ENCODE data around the gene ZNF750.

ZNF750 gene

GRCh38 chr17:82851381-82851780, 11.6 kb upstream of the ZNF750 start:
- Histone ChIP-seq H3K9me3 (ENCODE audit: control insufficient read depth, insufficient read depth, low read depth, low read length) (no peaks in the 10 kb centered on the region), H3K4me3 (ENCODE audit: low read depth, low read length) (no peak overlapping the region), H3K27ac (ENCODE audit: extremely low read depth, low read depth, low read length) (no peak overlapping the region), H3K4me1 (ENCODE audit: control insufficient read depth, insufficient read depth, low read length) (no peaks in the 10 kb centered on the region), H3K36me3 (ENCODE audit: control insufficient read depth in 2 of 2, insufficient read depth in 1 of 2, low read length in 2 of 2) (peaks cover 0 to 14% of the 10 kb centered on the region in 2 experiments; a peak in 2 of 3 replicates)
- TF ChIP-seq ZNF530 (tag by site-specific recombination; IDR thresholded peaks at IDR 0.05; ENCODE audit: low read depth): no peak
- TF ChIP-seq ZNF394 (tag by site-specific recombination; IDR thresholded peaks at IDR 0.05; ENCODE audit: borderline replicate concordance): no peak
- POLR2A ChIA-PET: no interaction called here
- CTCF ChIA-PET: interaction anchor here (0.6 kb wide), 1 partner anchor 72 kb away, joined by 3 read pairs; no protein-coding TSS in a partner anchor

GRCh38 chr17:82849076-82849945, 9.5 kb upstream of the ZNF750 start:
- H3K36me3 ChIP-seq (ENCODE audit: control insufficient read depth in 2 of 2, insufficient read depth in 1 of 2, low read length in 2 of 2): peaks cover 0 to 12% of the 10 kb centered on the region in 2 experiments; a peak in 2 of 3 replicates
- H3K4me3 ChIP-seq (ENCODE audit: low read depth, low read length): no peak overlapping the region
- TF ChIP-seq ZNF214 (tag by site-specific recombination; IDR thresholded peaks at IDR 0.05; ENCODE audit: borderline replicate concordance) (no peak), ZNF777 (tag by site-specific recombination; IDR thresholded peaks at IDR 0.05; ENCODE audit: borderline replicate concordance) (no peak), ZNF404 (tag by site-specific recombination; IDR thresholded peaks at IDR 0.05) (no peak), INSM2 (tag by site-specific recombination; IDR thresholded peaks at IDR 0.05) (no peak), ZBTB11 (tag by site-specific recombination; conservative IDR thresholded peaks at IDR 0.05; ENCODE audit: low read depth) (no peak), ZNF184 (tag by site-specific recombination; IDR thresholded peaks at IDR 0.05) (no peak), ZNF280D (tag by site-specific recombination; IDR thresholded peaks at IDR 0.05) (no peak), KLF8 (tag by site-specific recombination; IDR thresholded peaks at IDR 0.05) (no peak), BCL11B (tag by site-specific recombination; IDR thresholded peaks at IDR 0.05; ENCODE audit: low read depth) (no peak), ZNF776 (tag by site-specific recombination; IDR thresholded peaks at IDR 0.05; ENCODE audit: borderline replicate concordance) (no peak)
- POLR2A ChIA-PET: no interaction called here
- H3K4me1 ChIP-seq (ENCODE audit: control insufficient read depth, insufficient read depth, low read length): no peaks in the 10 kb centered on the region
- CTCF ChIA-PET: interaction anchor here (0.7 kb wide), 1 partner anchor 415 kb away, joined by 5 read pairs; no protein-coding TSS in a partner anchor
- H3K27ac ChIP-seq (ENCODE audit: extremely low read depth, low read depth, low read length): no peak overlapping the region
- no peaks in the 10 kb centered on the region for H3K9me3 ChIP-seq (ENCODE audit: control insufficient read depth, insufficient read depth, low read depth, low read length)

Measured in HEK293 (cell line).